ENCODE data around the gene ETS2.

ETS2 gene

GRCh38 chr21:38863843-38864363 is 58.2 kb downstream of the ETS2 start:
- no peak for DNase-seq

- no peak for DNase-seq
Observed at GRCh38 chr21:38864964-38865363, 59.2 kb downstream of the ETS2 start.

DNA sequence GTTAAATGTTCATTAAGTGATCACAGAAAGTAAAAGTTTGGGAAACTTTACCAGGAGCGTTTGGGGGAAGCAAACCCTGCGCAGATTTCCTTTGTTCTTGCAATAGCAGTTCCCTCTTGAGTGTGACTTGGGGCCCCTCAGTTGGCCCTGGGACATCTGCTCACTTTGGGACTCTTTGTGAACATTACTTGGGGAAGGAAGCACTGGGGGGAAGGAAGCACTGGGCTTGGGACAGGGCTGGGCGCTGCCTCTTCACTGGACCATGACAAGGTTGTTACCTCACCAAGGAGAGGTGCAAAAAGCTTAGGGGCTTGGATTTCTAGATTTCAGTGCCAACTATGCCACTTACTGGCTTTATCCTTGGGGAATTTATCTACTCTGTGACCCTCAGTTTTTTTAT is 63.5 kb downstream of the ETS2 start:
- DNase-seq, result no peak

GRCh38 chr21:38869946-38870345 is 64.2 kb downstream of the ETS2 start:
- no peak for DNase-seq

Data from activated CD4-positive, alpha-beta T cell treated with anti-CD3 and anti-CD28 coated beads, Interleukin-2, amount 50 U/mL, for 1 hour (primary cell).